Measurements from ENCODE around the gene CHMP3. TPM values are rescaled to one million over a fixed set of nuclear protein-coding genes. Genes with fewer than 3 reads are reported as not detected.
"Not testable (repeated sequence)": the region's sequence is repeated elsewhere in the genome, so short reads cannot be mapped to it uniquely, and the experiment has no call there.

Gene CHMP3
- total RNA-seq, 1 donor from 2014 or later: 21.9 TPM

DNA sequence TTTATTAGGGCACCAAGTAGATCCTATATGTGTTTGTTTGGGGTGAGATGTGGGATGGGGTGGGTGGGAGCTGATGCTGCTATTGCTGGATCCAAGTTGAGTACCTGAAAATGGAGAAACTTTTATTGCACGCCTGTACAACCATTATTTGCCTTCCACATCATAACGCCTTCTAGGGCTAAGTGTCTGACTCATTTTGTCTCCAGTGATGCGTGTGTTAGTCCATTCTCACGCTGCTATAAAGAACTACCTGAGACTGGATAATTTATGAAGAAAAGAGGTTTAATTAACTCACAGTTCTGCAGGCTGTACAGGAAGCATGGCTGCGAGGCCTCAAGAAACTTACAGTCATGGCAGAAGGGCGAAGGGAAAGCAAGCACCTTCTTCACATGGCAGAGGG is 63.9 kb downstream of the CHMP3 start:
- no peaks in the 10 kb centered on the region for H4K20me1 ChIP-seq (ENCODE audit: low read depth)
- Mint-ChIP-seq H3K9me3 (peaks cover 45% of the 10 kb centered on the region), H3K27me3 (ENCODE audit: insufficient read depth, low read depth) (peaks cover 2% of the 10 kb centered on the region), H3K4me3 (no peak overlapping the region), H3K36me3 (peaks cover 90% of the 10 kb centered on the region), H3K27ac (no peak overlapping the region), H3K4me1 (no peaks in the 10 kb centered on the region)
- no peak overlapping the region for H3K9ac ChIP-seq
- no peaks in the 10 kb centered on the region for H3K9me3 ChIP-seq (ENCODE audit: low read depth)
- no peaks in the 10 kb centered on the region for H3K79me2 ChIP-seq (ENCODE audit: low read depth)
- H3K36me3 ChIP-seq: peaks cover 39% of the 10 kb centered on the region
- no peaks in the 10 kb centered on the region for H3K4me1 ChIP-seq
- no peak overlapping the region for H3K27ac ChIP-seq
- no peak overlapping the region for H2AFZ ChIP-seq (replicated peaks)
- no peaks in the 10 kb centered on the region for H3K27me3 ChIP-seq
- H3K4me3 ChIP-seq: no peak overlapping the region
- DNase-seq (ENCODE audit: low spot score): no peak
- no peaks in the 10 kb centered on the region for H3F3A ChIP-seq (ENCODE audit: low read depth)
- no peak for TF ChIP-seq EZH2 (IDR thresholded peaks at IDR 0.05)
- no peak for TF ChIP-seq EZH2phosphoT487 (IDR thresholded peaks at IDR 0.05)
- TF ChIP-seq CTCF (IDR thresholded peaks at IDR 0.05): no peak
- H3K4me2 ChIP-seq: no peak overlapping the region

DNA sequence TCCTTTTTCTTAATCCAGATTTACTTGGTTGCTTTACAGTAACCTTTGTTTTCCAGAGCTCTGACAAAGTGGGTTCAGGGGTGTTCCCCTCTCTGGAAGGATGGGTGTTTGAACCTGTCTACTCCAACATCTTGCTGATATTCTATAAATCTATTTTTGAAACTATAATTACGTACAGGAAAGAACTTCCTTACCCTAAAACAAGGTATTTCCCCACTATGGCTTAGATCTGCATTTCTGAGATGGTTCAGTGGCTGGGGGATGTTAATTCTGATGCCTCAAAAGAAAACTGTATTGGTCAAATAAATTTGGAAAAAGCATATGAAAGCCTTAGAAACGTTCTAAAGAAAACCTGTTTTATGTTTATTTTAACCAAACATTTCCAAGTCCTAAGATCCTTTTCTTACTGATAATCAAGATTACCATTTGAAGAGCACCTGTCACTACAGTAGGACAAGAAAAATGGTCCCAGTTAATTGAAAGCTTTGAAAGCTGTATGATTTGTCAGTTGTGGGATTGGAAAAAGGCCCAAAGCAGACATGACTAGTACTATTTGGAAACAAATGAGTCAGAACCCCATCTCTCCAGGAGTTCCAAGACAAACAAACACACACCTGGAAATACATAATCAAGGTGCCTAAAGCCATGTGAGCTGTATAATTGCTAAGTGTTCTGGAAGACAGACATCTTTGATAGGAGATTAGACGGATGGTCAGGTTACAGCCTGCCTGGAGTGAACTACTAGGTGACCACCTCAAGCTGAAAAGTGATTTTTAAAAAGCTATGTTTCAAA is 64.6 kb downstream of the CHMP3 start:
- H3K9me3 Mint-ChIP-seq: peaks cover 45% of the 10 kb centered on the region
- TF ChIP-seq CTCF (IDR thresholded peaks at IDR 0.05): no peak
- Histone ChIP-seq H3K9ac (no peak overlapping the region), H3K9me3 (ENCODE audit: low read depth) (no peaks in the 10 kb centered on the region), H3K79me2 (ENCODE audit: low read depth) (no peaks in the 10 kb centered on the region), H3K4me1 (no peaks in the 10 kb centered on the region), H3K36me3 (peaks cover 45% of the 10 kb centered on the region), H2AFZ (replicated peaks) (no peak overlapping the region), H3K4me2 (no peak overlapping the region), H3K27ac (no peak overlapping the region), H3K4me3 (no peak overlapping the region), H4K20me1 (ENCODE audit: low read depth) (no peaks in the 10 kb centered on the region), H3F3A (ENCODE audit: low read depth) (no peaks in the 10 kb centered on the region), H3K27me3 (no peaks in the 10 kb centered on the region)
- H3K27ac Mint-ChIP-seq: no peak overlapping the region
- H3K4me1 Mint-ChIP-seq: no peaks in the 10 kb centered on the region
- H3K4me3 Mint-ChIP-seq: no peak overlapping the region
- peaks cover 90% of the 10 kb centered on the region for H3K36me3 Mint-ChIP-seq
- H3K27me3 Mint-ChIP-seq (ENCODE audit: insufficient read depth, low read depth): peaks cover 2% of the 10 kb centered on the region
- DNase-seq (ENCODE audit: low spot score): no peak

DNA sequence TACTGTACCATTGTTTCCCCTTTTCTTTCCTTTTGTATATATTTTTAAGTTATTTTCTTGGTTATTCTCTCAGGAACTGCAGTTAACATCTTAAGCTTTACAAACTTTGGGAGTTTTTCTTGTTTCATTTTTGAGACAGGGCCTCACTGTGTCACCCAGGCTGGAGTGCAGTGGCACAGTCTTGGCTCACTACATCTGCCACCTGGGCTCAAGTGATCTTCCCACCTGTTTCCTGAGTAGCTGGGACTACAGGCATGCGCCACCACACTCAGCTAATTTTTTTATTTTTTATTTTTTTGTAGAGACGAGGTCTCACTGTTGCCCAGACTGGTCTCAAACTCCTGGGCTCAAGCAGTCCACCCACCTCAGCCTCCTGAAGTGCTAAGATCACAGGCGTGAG is 66.9 kb downstream of the CHMP3 start:
- not testable (repeated sequence) for H3K4me2 ChIP-seq; H3K9me3 ChIP-seq (ENCODE audit: low read depth); H3K4me1 ChIP-seq; DNase-seq (ENCODE audit: low spot score); H3K4me3 ChIP-seq; H3K27ac ChIP-seq; H3K27me3 Mint-ChIP-seq (ENCODE audit: insufficient read depth, low read depth); H3F3A ChIP-seq (ENCODE audit: low read depth); H4K20me1 ChIP-seq (ENCODE audit: low read depth); H3K27me3 ChIP-seq; H3K79me2 ChIP-seq (ENCODE audit: low read depth); H3K27ac Mint-ChIP-seq; H3K4me3 Mint-ChIP-seq; H2AFZ ChIP-seq (replicated peaks); H3K9ac ChIP-seq; H3K4me1 Mint-ChIP-seq
- peaks cover 61% of the 10 kb centered on the region for H3K36me3 ChIP-seq
- H3K36me3 Mint-ChIP-seq: peaks cover 83% of the 10 kb centered on the region
- peaks cover 42% of the 10 kb centered on the region for H3K9me3 Mint-ChIP-seq

GRCh38 chr2:86492048-86492453 is 71.2 kb downstream of the CHMP3 start:
- H3K9me3 ChIP-seq (ENCODE audit: low read depth): no peaks in the 10 kb centered on the region
- Mint-ChIP-seq H3K4me3 (no peak overlapping the region), H3K27ac (no peak overlapping the region), H3K36me3 (peaks cover 75% of the 10 kb centered on the region), H3K27me3 (ENCODE audit: insufficient read depth, low read depth) (no peaks in the 10 kb centered on the region), H3K9me3 (peaks cover 7% of the 10 kb centered on the region), H3K4me1 (no peaks in the 10 kb centered on the region)
- H3K4me2 ChIP-seq: no peak overlapping the region
- H4K20me1 ChIP-seq (ENCODE audit: low read depth): no peaks in the 10 kb centered on the region
- no peak overlapping the region for H3K27ac ChIP-seq
- peaks cover 52% of the 10 kb centered on the region for H3K36me3 ChIP-seq
- H3K79me2 ChIP-seq (ENCODE audit: low read depth): no peaks in the 10 kb centered on the region
- H3K9ac ChIP-seq: no peak overlapping the region
- H3K4me3 ChIP-seq: no peak overlapping the region
- H3K4me1 ChIP-seq: no peaks in the 10 kb centered on the region
- no peak for DNase-seq (ENCODE audit: low spot score)
- TF ChIP-seq CTCF (IDR thresholded peaks at IDR 0.05) (no peak), EZH2 (IDR thresholded peaks at IDR 0.05) (no peak), EZH2phosphoT487 (IDR thresholded peaks at IDR 0.05) (no peak)
- no peaks in the 10 kb centered on the region for H3K27me3 ChIP-seq
- H2AFZ ChIP-seq (replicated peaks): no peak overlapping the region
- no peaks in the 10 kb centered on the region for H3F3A ChIP-seq (ENCODE audit: low read depth)

All from neural progenitor cell (in vitro differentiated cells).